ENCODE data around the gene PTPN9.

DNA sequence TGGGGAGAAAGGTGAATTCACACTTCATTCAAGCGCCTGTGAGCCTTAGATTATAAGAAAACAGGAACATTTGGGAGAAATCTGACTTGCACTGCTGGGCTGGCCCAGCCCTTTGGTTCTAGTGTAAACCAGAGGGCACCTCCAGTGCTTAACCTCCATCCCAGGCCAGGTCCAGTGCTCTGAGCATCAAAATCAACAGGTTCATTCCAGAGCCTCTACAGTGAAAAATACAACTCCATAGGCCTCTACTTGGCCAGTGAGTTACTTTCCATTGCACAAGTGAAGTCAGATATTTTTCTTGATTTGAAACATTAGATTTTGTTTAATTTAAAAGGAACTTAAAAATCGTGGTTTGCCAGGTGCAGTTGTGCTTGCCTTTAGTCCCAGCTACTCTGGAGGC is 43.4 kb upstream of the PTPN9 start:
- TF ChIP-seq PITX1 (CRISPR knock-in tag; IDR thresholded peaks at IDR 0.05), result no peak
- TF ChIP-seq CTCF (CRISPR knock-in tag; IDR thresholded peaks at IDR 0.05), result no peak
- TF ChIP-seq GABPA (IDR thresholded peaks at IDR 0.05; ENCODE audit: low read depth, low read length), result no peak
- TF ChIP-seq GABPA (CRISPR knock-in tag; IDR thresholded peaks at IDR 0.05; ENCODE audit: low read depth), result no peak
- no peak for TF ChIP-seq EZH2 (conservative IDR thresholded peaks at IDR 0.05; ENCODE audit: low read depth, low read length)
- no peak for TF ChIP-seq EP300 (IDR thresholded peaks at IDR 0.05; ENCODE audit: low read depth in 2 of 2, low read length in 2 of 2)
- TF ChIP-seq EP300 (CRISPR knock-in tag; IDR thresholded peaks at IDR 0.05; ENCODE audit: borderline replicate concordance), result no peak
- no peak for TF ChIP-seq ZHX1 (CRISPR knock-in tag; IDR thresholded peaks at IDR 0.05; ENCODE audit: low read depth)
- no peak for TF ChIP-seq FOXA3 (CRISPR knock-in tag; IDR thresholded peaks at IDR 0.05)

Measured in HepG2 (cell line).